A549 (cell line): Measurements from ENCODE around the gene TMEM272. TPM values are rescaled to one million over a fixed set of nuclear protein-coding genes. Genes with fewer than 3 reads are reported as not detected.

ENCODE experiments used
- ATAC-seq, 2 experiments: fragments of 200-7000 bp in 1 of 2; fragments of >200 bp in 1 of 2; cut with Nextera tagmentation in 1 of 2; cut with Tn5 transposase in 1 of 2; 3 replicates each; pipeline versions ENCODE4 v1.8.0 to v1.9.1; 2018 to 2020; ENCODE audit warnings: mild to moderate bottlenecking in 1 of 2, moderate library complexity in 1 of 2
- CTCF ChIA-PET: fragments of 300-600 bp; sonication (Branson Sonifier 250); formaldehyde crosslinking; extraction: SDS; loops from one replicate; lab custom pipeline; 2021; ENCODE audit warnings: antibody characterized with exemption, inconsistent platforms; lab: Yijun Ruan, JAX
- POLR2A ChIA-PET: fragments of 350-600 bp; formaldehyde crosslinking; extraction: SDS; loops from one replicate; lab custom pipeline; 2021; ENCODE audit warnings: antibody characterized with exemption, inconsistent platforms; lab: Yijun Ruan, JAX
- DNase-seq, 2 experiments: peaks; one replicate each; pipeline versions ENCODE4 v3.0.0 to v3.0.0-alpha.2; 2011 to 2016; ENCODE audit warnings: low read depth in 1 of 2, low spot score in 1 of 2
- FAIRE-seq: peaks from 2 replicates; lab custom pipeline; 2011; peaks lifted over from hg19 to GRCh38; lab: Jason Lieb, UNC
- H3K27ac ChIP-seq, 2 experiments: fragments of >200 bp; sonication (Bioruptor Twin); formaldehyde crosslinking; 3 replicates each; pipeline ENCODE4 v1.5.1; 2016 to 2017
- H3K4me1 ChIP-seq: fragments of >200 bp; sonication (Bioruptor Twin); formaldehyde crosslinking; 3 replicates; pipeline ENCODE4 v1.6.1; 2016
- H3K4me2 ChIP-seq: fragments of >200 bp; sonication (Bioruptor Twin); formaldehyde crosslinking; 3 replicates; pipeline ENCODE4 v1.6.1; 2016
- H3K4me3 ChIP-seq: fragments of >200 bp; sonication (Bioruptor Twin); formaldehyde crosslinking; 3 replicates; pipeline ENCODE4 v1.5.1; 2016
- H3K9me3 ChIP-seq: fragments of >200 bp; sonication (Bioruptor Twin); formaldehyde crosslinking; 3 replicates; pipeline ENCODE4 v1.6.1; 2016
- CBX2 ChIP-seq: fragments of 200-600 bp; sonication (generic); IDR thresholded peaks from 2 replicates; pipeline ENCODE4 v1.6.1; 2016; ENCODE audit warnings: low read depth, mild to moderate bottlenecking, borderline replicate concordance
- EP300 ChIP-seq, 2 experiments: fragments of >200 bp; sonication (Bioruptor Twin); formaldehyde crosslinking; IDR thresholded peaks; 2 replicates in 1 of 2; 3 replicates in 1 of 2; pipeline ENCODE4 v1.6.1; 2016 to 2017
- FOSB ChIP-seq: fragments of 250-450 bp; sonication (Bioruptor Pico); IDR thresholded peaks from 2 replicates; pipeline ENCODE4 v1.5.0; 2020; ENCODE audit warnings: mild to moderate bottlenecking, moderate library complexity
- HEYL ChIP-seq: fragments of 250-450 bp; sonication (Bioruptor Pico); IDR thresholded peaks from 2 replicates; pipeline ENCODE4 v1.8.0; 2021; ENCODE audit warnings: mild to moderate bottlenecking, moderate library complexity
- HMGXB4 ChIP-seq: fragments of 250-450 bp; sonication (Bioruptor Pico); IDR thresholded peaks from 2 replicates; pipeline ENCODE4 v1.5.0; 2021; ENCODE audit warnings: mild to moderate bottlenecking, moderate library complexity, borderline replicate concordance
- JUN ChIP-seq, 2 experiments: fragments of >200 bp; sonication (Bioruptor Twin); formaldehyde crosslinking; IDR thresholded peaks; 2 replicates in 1 of 2; 3 replicates in 1 of 2; pipeline ENCODE4 v1.6.1; 2016 to 2017
- JUNB ChIP-seq: fragments of >200 bp; sonication (Bioruptor Twin); formaldehyde crosslinking; IDR thresholded peaks from 2 replicates; pipeline ENCODE4 v1.6.1; 2016
- MYC ChIP-seq: IDR thresholded peaks from 2 replicates; pipeline ENCODE4 v1.6.1; 2012; ENCODE audit warnings: mild to moderate bottlenecking, inconsistent platforms, low read length, improper control_type of control experiment, borderline replicate concordance
- NPAS2 ChIP-seq: fragments of 250-450 bp; sonication (Bioruptor Pico); IDR thresholded peaks from 2 replicates; pipeline ENCODE4 v1.8.0; 2022; ENCODE audit warnings: mild to moderate bottlenecking, moderate library complexity, borderline replicate concordance
- PHF8 ChIP-seq: fragments of 200-600 bp; sonication (generic); IDR thresholded peaks from 2 replicates; pipeline ENCODE4 v1.6.1; 2016; ENCODE audit warnings: low read depth, mild to moderate bottlenecking, antibody characterized with exemption, moderate library complexity, borderline replicate concordance
- POLR2AphosphoS2 ChIP-seq: conservative IDR thresholded peaks from 2 replicates; pipeline ENCODE4 v1.6.1; 2012; ENCODE audit warnings: low read length, improper control_type of control experiment, inconsistent platforms
- RARB ChIP-seq: fragments of 250-450 bp; sonication (Bioruptor Pico); IDR thresholded peaks from 2 replicates; pipeline ENCODE4 v1.8.0; 2021; ENCODE audit warnings: mild to moderate bottlenecking, moderate library complexity
- REST ChIP-seq: fragments of 200-600 bp; sonication (generic); IDR thresholded peaks from 2 replicates; pipeline ENCODE4 v1.6.1; 2016; ENCODE audit warnings: antibody characterized with exemption, mild to moderate bottlenecking, moderate library complexity
- RNF2 ChIP-seq: fragments of 200-600 bp; sonication (generic); IDR thresholded peaks from 2 replicates; pipeline ENCODE4 v1.6.1; 2016; ENCODE audit warnings: low read depth, mild to moderate bottlenecking, antibody characterized with exemption, moderate library complexity, borderline replicate concordance
- SMC3 ChIP-seq: fragments of >200 bp; sonication (Bioruptor Twin); formaldehyde crosslinking; IDR thresholded peaks from 3 replicates; pipeline ENCODE4 v1.6.1; 2018; ENCODE audit warnings: inconsistent platforms
- TFCP2L1 ChIP-seq: fragments of 250-450 bp; sonication (Bioruptor Pico); IDR thresholded peaks from 2 replicates; pipeline ENCODE4 v1.5.0; 2021; ENCODE audit warnings: mild to moderate bottlenecking
- ZC3H11A ChIP-seq: fragments of 450-650 bp; IDR thresholded peaks from 2 replicates; pipeline ENCODE4 v1.6.1; 2014; ENCODE audit warnings: antibody characterized with exemption, mild to moderate bottlenecking
- ZNF302 ChIP-seq: fragments of 250-450 bp; sonication (Bioruptor Pico); IDR thresholded peaks from 2 replicates; pipeline ENCODE4 v1.9.0; 2021; ENCODE audit warnings: inconsistent platforms, mild to moderate bottlenecking, moderate library complexity
- ZSCAN20 ChIP-seq: fragments of 250-450 bp; sonication (Bioruptor Pico); IDR thresholded peaks from 2 replicates; pipeline ENCODE4 v1.8.0; 2022; ENCODE audit warnings: mild to moderate bottlenecking, moderate library complexity
- WGBS: methylation state at CpG from one replicate; pipeline ENCODE4 v1.1.6; 2017; ENCODE audit errors: missing lambda C conversion rate; 5-methylcytosine and 5-hydroxymethylcytosine counted together
- polyA plus RNA-seq, 4 experiments: library from polyadenylated mRNA; depleted of rRNA in 3 of 4; stranded (reverse); fragments of >200 nt; fragmentation: RNase III in 1 of 4; extraction: RNeasy Plus Mini Kit Qiagen cat#74134 plus additional on column Dnase treatment in 1 of 4; gene quantifications; 2 replicates in 3 of 4; 3 replicates in 1 of 4; pipeline ENCODE4 v1.2.3, GENCODE V29; 2011 to 2017

The TMEM272 gene
- polyA plus RNA-seq, 2 of the 4 experiments (the other 2 are of a cell fraction) = not detected

- TF ChIP-seq REST (no peak), JUNB (no peak), TFCP2L1 (CRISPR knock-in tag) (no peak), CBX2 (no peak), NPAS2 (CRISPR knock-in tag) (no peak), RARB (CRISPR knock-in tag) (no peak), PHF8 (no peak)
Measured at GRCh38 chr13:51840917-51841316, 4.1 kb downstream of the TMEM272 start (continued).

- ChIA-PET POLR2A (no interaction called here), CTCF (interaction anchor here (0.7 to 1.2 kb wide), 2 partner anchors 25 kb away, joined by 3 read pairs; no protein-coding TSS in a partner anchor)
- WGBS = 76% methylated on average over 8 of the region's 10 CpGs
- DNase-seq (no peak), ATAC-seq (no peak), FAIRE-seq (no peak)
- Histone ChIP-seq H3K4me2 (no peak overlapping the region), H3K27ac (no peak overlapping the region), H3K9me3 (no peaks in the 10 kb centered on the region)
- TF ChIP-seq RNF2 = no peak
- no peak for TF ChIP-seq POLR2AphosphoS2
- no peak for TF ChIP-seq HMGXB4 (CRISPR knock-in tag)
- no peak for TF ChIP-seq FOSB (CRISPR knock-in tag)
- no peak for TF ChIP-seq MYC
- no peak for TF ChIP-seq JUN (IDR thresholded peaks at IDR 0.05)
- TF ChIP-seq EP300 (IDR thresholded peaks at IDR 0.05) = no peak
- TF ChIP-seq, all 56 proteins: peak for 0
- Histone ChIP-seq H3K4me1 (no peaks in the 10 kb centered on the region), H3K4me3 (no peak overlapping the region)
Measured at GRCh38 chr13:51839711-51840540, 5.1 kb downstream of the TMEM272 start.

GRCh38 chr13:51838240-51838846 is 6.6 kb downstream of the TMEM272 start:
- no peak for ATAC-seq
- TF ChIP-seq SMC3 (no peak), TFCP2L1 (CRISPR knock-in tag) (no peak), ZNF302 (CRISPR knock-in tag) (no peak), ZSCAN20 (CRISPR knock-in tag) (no peak), HEYL (CRISPR knock-in tag) (no peak), ZC3H11A (no peak), PHF8 (no peak), JUN (IDR thresholded peaks at IDR 0.05) (no peak)
- TF ChIP-seq, all 56 proteins: peak for 0
- no peak for FAIRE-seq
- no peaks in the 10 kb centered on the region for H3K4me1 ChIP-seq
- no peaks in the 10 kb centered on the region for H3K9me3 ChIP-seq
- DNase-seq = no peak
- ChIA-PET POLR2A (no interaction called here), CTCF (interaction anchor here (1.0 to 1.5 kb wide), 4 partner anchors 9 to 290 kb away, joined by 3 to 4 read pairs (median 3); no protein-coding TSS in a partner anchor)
- no peak overlapping the region for H3K27ac ChIP-seq
- no peak overlapping the region for H3K4me3 ChIP-seq
- no peak overlapping the region for H3K4me2 ChIP-seq
- 68% methylated on average over 7 of the region's 8 CpGs for WGBS
